Stimulated activated CD4-positive, alpha-beta T cell treated with anti-CD3 and anti-CD28 coated beads, TNF-alpha, amount 100 ng/mL, for 4 hours (primary cell): Measurements from ENCODE around the gene NF2.

Experiments used
- DNase-seq, 3 experiments: peaks; one replicate each; pipeline ENCODE4 v3.0.0-alpha.2; 2020; ENCODE audit warnings: low read depth in 3 of 3

Gene NF2

GRCh38 chr22:29630987-29631386 lies 27.6 kb downstream of the NF2 start:
- no peak for DNase-seq

GRCh38 chr22:29631725-29632124 lies 28.3 kb downstream of the NF2 start:
- DNase-seq = no peak

- DNase-seq = no peak
Measured at GRCh38 chr22:29632672-29633071, 29.2 kb downstream of the NF2 start.

GRCh38 chr22:29633514-29634312 lies 30.3 kb downstream of the NF2 start:
- no peak for DNase-seq

GRCh38 chr22:29634847-29635246 lies 31.4 kb downstream of the NF2 start:
- no peak for DNase-seq

- no peak for DNase-seq
Measured at GRCh38 chr22:29635734-29636357, 32.4 kb downstream of the NF2 start.

GRCh38 chr22:29636751-29637150 lies 33.3 kb downstream of the NF2 start:
- no peak for DNase-seq

GRCh38 chr22:29637181-29637580 lies 33.7 kb downstream of the NF2 start:
- no peak for DNase-seq

GRCh38 chr22:29638678-29639077 lies 35.2 kb downstream of the NF2 start:
- DNase-seq = no peak

- DNase-seq = no peak
Measured at GRCh38 chr22:29639096-29639495, 35.7 kb downstream of the NF2 start.

- DNase-seq = no peak
Measured at GRCh38 chr22:29641042-29641699, 37.7 kb downstream of the NF2 start.

- no peak for DNase-seq
Measured at GRCh38 chr22:29641700-29642330, 38.4 kb downstream of the NF2 start.

GRCh38 chr22:29642694-29643093 lies 39.3 kb downstream of the NF2 start:
- DNase-seq = no peak

- DNase-seq = no peak
Measured at GRCh38 chr22:29647954-29648737, 44.7 kb downstream of the NF2 start.

GRCh38 chr22:29650370-29650769 lies 46.9 kb downstream of the NF2 start:
- DNase-seq = no peak

- no peak for DNase-seq
Measured at GRCh38 chr22:29651652-29652051, 48.2 kb downstream of the NF2 start.

- DNase-seq = no peak
Measured at GRCh38 chr22:29654420-29654819, 51.0 kb downstream of the NF2 start.

- no peak for DNase-seq
Measured at GRCh38 chr22:29654882-29655281, 51.4 kb downstream of the NF2 start.

GRCh38 chr22:29658176-29658575 lies 54.7 kb downstream of the NF2 start:
- DNase-seq = no peak

- no peak for DNase-seq
Measured at GRCh38 chr22:29660021-29660420, 56.6 kb downstream of the NF2 start.

- no peak for DNase-seq
Measured at GRCh38 chr22:29661336-29661735, 57.9 kb downstream of the NF2 start.
